GM12873 (cell line): Measurements from ENCODE around the gene ABCC11.

Source experiments
- TF ChIP-seq, protein P1 (sequence below): IDR thresholded peaks from 2 replicates; pipeline ENCODE4 v1.5.1; 2012; ENCODE audit warnings: low read depth, mild to moderate bottlenecking, moderate library complexity, low read length, control low read depth; ENCODE audit not compliant: insufficient read depth; ENCODE audit errors: missing control alignments

The ABCC11 gene

DNA sequence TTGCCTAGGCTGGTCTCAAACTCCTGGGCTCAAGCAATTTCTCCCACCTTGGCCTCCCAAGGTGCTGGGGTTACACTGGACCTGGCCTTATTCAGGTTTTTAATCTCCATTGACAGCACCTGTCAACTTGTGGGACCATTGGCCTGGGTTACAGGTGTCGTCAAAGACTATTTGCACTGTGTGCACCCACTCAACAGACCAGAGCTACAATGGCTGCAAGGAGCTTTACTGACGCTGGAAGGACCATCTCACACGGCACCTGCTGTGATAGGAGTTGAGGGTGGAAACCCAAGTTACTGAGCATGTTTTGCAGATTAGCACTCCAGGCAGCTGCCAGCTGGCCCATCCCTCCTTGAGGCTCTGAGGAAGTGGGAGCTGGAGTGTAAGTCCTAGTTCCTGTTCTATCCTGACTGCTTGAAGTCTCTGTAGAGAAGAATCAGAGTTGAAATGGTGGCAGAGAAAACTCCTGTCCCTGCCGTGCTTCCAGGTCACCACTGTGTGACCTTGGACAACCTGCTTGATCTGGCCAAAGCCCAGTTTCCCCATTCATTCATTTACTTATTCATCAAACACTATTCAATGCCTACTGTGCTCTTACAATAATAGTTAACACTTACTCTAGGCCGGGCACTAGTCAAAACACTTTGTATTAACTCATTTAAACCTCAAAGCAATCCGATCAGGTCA is 45.7 kb downstream of the ABCC11 start:
- TF ChIP-seq, protein P1, sequence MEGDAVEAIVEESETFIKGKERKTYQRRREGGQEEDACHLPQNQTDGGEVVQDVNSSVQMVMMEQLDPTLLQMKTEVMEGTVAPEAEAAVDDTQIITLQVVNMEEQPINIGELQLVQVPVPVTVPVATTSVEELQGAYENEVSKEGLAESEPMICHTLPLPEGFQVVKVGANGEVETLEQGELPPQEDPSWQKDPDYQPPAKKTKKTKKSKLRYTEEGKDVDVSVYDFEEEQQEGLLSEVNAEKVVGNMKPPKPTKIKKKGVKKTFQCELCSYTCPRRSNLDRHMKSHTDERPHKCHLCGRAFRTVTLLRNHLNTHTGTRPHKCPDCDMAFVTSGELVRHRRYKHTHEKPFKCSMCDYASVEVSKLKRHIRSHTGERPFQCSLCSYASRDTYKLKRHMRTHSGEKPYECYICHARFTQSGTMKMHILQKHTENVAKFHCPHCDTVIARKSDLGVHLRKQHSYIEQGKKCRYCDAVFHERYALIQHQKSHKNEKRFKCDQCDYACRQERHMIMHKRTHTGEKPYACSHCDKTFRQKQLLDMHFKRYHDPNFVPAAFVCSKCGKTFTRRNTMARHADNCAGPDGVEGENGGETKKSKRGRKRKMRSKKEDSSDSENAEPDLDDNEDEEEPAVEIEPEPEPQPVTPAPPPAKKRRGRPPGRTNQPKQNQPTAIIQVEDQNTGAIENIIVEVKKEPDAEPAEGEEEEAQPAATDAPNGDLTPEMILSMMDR = no peak

DNA sequence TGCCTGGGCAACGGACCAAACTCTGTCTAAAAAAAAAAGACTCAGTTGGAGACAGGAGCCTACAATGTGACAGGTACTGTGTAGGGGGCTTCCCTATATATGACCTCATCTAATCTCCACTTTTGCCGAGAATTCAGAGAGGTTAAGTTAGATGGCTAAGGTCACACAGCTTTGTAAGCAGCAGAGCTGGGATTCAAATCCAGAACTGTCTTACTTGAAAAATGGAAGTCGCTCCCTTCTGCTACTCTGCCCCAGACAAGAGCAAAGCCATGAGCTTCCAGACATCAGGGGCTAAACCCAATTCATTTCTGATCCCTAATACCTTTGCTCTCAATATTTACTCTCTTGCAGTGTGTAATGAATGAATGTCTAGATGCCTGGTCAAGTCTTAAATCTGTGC is 50.0 kb downstream of the ABCC11 start:
- TF ChIP-seq, protein P1 = no peak

DNA sequence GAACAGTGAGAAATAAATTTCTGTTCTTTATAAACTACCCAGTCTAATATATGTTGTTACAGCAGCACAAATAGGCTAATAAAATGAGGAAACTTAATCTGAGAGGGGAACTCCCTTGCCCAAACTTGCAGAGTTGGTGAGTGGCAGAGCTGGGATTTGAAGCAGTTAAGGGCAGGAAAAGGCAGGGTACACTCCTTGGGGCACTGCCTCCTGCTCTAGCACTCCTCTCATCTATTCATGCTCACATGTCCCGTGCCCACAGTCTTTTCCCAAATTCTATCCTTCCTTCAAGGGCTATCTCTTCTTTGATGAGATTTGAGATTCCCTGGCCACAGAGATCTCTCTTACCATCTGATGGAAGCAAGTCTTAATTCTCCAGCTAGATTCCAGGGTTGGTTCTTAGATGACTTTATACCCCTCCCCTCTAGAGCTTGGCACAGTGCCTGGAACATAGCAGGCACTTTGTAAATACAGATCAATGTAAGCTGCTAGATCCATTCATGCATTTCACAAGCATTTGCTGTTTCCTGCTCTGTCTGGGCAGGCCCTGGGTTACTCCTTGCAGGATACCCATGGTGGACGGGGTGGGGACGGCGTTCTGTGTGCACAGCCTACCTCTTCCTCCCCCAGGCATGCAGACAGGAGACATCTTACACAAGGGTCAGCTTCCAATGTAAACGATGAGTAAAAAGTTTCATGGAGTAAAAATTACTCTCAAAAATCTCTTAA is 52.3 kb downstream of the ABCC11 start:
- TF ChIP-seq, protein P1 = no peak

DNA sequence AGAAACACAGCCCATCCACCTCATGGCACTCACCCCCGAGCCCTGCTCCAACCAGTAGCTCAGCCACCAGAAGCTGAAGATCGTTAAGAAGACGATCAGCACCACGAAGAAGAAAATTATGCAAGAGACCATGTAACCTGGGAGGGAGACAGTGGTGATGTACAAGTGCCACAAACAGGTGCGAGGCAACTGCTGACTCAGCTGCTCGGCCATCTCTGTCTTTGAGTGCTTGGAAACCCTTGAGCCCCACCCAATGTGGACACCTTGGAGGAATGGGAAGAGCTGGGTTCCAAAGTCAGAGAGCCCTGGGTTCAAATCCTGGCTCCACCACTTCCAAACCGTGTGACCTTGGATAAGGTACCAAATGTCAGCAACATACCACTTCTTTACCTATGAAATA is 53.5 kb downstream of the ABCC11 start:
- TF ChIP-seq, protein P1 = no peak

DNA sequence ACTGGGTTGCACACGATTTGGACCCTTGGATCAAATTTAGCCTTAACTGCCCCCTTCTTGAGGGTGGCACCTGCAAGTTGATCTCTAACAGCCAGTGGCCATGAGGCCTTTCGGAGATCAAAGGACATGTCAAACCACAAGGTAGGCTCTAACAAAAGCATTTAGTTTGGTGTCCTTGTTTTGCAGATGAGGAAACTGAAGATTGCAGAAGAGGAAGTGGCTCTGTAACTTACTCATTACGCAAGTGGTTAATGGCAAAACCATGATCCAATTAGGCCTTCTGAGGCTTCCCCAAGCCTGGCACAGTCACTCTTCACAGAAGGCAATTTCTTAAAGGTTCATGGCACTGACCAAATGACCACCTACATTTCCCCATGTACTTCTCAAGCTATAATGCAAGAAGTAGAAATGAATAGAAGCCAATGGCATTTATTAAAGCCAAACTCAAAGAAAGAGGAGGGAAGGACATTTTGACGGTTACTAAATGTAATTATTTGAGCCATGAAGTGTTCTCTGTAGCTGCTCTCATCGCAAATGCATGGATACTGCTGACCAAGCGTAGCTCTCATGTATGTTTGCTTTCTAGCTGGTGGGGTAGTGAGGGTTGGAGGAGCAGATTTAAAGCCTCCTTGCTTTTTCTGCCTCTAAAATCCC is 58.8 kb downstream of the ABCC11 start:
- TF ChIP-seq, protein P1 = no peak

DNA sequence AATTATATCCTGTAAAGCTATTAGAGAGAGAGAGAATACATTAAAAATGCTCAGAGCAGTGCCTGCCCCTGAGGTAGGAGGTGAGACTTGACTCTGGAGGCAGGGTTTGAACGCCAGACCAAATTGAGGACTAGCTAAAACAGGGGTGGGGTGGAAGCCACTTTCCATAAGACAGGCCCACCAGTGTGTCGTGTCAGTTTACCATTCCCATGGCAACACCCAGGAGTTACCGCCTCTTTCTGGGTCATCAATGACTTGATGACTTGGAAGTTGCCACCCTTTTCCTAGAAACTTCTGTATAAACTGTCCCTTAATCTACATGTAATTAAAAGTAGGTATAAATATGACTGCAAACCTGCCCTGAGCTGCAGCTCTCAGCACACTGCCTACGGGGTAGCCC is 59.6 kb downstream of the ABCC11 start:
- TF ChIP-seq, protein P1 = no peak

DNA sequence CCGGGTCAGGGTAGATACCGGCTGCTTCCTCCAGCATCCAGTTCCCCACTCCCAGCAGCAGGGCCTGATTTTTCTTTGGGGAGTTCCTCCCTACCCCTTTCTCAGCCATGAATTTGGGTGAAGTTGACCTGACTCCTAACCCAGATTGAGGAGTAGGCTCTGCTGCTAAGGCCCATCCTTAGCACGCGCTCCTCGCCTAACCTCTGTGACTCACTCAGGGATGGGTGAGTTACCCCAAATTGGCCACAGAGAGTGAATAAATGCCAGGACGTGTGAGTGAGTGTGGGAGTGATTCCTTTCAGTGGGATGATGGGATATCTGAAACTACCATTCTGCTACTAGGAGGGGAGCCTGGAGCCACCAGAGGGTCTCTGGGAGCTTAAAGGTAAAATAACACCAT is 62.7 kb downstream of the ABCC11 start:
- TF ChIP-seq, protein P1 = no peak
